GM18511 (cell line): ENCODE data around the gene TDRD9.
"Not testable (repeated sequence)": the region's sequence is repeated elsewhere in the genome, so short reads cannot be mapped to it uniquely, and the experiment has no call there.

Experiments
- ATAC-seq: cut with Tn5 transposase; IDR thresholded peaks from one replicate; pipeline ENCODE4 v1.9.1; 2021; ENCODE audit warnings: mild to moderate bottlenecking, moderate library complexity; ENCODE audit not compliant: unreplicated experiment

Gene TDRD9

DNA sequence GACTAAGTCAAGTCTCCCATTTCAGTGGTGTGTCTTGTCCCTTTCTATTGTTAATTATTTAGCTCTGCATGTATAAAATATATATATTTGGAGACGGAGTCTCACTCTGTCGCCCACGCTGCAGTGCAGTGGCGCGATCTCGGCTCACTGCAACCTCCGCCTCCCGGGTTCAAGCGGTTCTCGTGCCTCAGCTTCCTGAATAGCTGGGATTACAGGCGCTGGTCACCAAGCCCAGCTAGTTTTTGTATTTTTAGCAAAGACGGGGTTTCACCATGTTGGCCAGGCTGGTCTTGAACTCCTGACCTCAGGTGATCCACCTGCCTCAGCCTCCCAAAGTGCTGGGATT, 6.4 kb upstream of the TDRD9 start:
- not testable (repeated sequence) for ATAC-seq

DNA sequence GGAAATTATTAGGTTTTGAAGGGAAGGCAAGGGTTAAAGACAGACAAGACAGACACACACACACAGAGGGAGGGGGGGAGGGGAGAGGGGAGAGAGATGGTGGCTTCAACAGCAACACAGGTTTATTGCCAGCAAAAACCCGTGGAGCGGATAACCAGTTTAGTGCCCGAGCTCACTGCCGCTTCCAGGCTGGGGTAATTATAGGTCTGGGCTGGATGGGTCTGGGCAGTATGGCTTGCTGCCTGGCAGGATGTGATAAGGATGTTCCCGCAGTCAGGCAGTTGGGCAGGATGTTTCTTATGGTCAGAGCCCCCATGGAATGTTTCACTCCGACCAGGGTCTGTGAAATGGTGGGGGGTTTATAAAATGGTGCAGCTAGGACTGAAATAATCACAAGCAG, 4.4 kb upstream of the TDRD9 start:
- no peak for ATAC-seq

DNA sequence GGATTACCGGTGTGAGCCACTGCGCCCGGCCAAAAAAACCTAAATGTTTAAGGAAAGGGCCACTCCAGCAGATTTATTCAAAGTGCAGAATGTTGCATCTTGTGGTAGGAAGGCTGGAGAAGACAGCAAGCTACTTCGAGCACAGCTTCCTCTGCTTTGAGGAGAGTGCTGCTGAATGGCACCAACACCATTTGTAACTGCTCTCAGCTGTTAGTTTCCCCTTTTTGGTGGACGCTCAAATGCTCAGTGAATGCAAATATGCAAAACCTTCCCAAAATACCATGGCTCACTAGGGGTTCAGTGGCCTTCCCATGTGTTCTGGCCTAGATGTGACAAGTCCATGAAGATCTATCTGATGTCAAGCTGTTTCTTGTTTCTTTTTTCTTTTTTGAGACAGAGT, 2.9 kb upstream of the TDRD9 start:
- no peak for ATAC-seq

DNA sequence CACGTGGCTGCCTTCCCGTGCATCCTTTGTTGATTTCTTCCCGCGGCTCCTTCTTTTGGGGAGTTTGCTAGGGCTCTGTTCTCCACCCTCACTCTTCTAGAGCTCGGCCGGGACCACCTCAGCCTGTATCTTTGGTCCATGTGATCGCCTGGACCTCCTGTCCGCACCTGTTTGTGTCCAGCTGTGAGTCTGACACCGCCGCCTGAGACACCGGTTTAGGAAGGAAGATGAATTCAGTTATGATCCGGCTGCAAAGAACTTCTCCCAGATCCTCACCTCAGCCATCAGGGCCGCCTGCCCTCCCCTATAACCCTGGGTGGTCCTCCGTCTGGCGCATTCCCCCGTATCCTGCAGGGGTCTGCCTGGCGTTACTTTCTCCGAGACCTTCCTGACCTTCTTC, 690 bp upstream of the TDRD9 start:
- no peak for ATAC-seq

DNA sequence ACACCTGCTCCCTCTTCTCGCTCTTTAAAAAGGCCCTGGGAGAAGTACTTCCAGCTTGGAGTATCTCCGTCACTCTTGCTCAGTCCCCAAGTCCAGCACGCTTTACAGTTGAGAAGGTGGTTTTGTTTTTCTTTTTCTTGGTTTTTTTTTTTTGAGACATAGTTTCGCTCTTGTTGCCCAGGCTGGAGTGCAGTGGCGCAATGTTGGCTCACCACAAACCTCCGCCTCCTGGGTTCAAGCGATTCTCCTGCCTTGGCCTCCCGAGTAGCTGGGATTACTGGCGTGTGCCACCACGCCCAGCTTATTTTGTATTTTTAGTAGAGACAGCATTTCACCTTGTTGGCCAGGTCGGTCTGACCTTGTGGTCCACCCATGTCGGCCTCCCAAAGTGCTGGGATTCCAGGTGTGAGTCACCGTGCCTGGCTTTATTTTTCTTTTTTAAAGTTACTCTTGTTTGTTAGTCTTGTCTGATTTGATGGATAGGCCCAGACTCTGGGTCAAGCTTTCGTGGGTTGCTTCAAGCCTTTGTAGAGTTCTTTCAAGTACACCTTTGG, 1.9 kb downstream of the TDRD9 start:
- no peak for ATAC-seq

DNA sequence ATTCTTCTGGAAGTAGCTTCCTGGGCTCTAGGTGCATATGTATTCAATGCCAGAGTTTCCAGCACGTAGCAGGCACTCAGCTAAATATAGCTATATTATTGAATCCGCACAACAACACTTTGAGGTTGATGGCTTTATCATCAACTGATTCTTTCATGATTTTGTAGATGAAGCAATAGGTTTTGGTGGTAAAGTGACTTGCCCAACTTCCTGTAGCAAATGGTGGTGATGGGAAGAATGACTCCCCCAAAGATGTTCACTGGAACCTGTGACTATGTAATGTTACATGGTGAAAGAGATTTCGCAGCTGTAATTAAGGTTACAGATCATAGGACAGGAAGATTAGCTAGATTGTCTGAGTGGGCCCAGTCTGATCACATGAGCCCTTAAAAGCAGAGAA, 3.2 kb downstream of the TDRD9 start:
- ATAC-seq = no peak

DNA sequence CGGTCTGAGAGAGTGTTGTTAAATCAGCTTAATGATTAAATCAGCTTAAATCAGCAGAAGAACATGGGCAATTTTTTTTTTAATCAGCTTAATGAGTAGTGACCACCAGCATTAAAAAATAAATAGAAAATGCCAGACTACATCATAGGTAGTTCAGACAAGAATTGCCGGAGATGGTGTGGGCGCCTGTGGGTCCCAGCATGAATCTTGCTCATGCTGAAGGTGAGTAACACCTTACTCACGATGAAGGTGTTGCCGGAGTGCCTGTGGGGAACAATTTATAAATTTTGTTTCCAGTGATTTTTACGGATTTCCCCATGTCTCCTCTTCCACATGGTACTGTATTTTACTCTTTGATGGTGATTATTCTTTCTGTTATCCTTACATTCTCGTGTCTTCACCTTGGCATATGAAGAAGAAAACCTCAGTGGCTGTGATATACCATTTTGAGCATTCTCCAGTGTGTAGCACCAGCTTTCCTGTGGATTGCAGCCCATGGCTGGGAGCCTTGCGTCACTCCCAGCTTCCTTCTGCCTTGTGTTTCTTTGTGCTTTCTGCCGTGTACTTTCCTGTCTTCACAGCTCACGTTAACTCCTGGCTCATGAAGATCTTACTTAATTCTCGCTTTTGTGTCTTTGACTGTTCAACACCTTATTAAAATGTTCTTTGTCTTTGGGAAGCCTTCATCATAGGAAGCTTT, 4.7 kb downstream of the TDRD9 start:
- no peak for ATAC-seq

DNA sequence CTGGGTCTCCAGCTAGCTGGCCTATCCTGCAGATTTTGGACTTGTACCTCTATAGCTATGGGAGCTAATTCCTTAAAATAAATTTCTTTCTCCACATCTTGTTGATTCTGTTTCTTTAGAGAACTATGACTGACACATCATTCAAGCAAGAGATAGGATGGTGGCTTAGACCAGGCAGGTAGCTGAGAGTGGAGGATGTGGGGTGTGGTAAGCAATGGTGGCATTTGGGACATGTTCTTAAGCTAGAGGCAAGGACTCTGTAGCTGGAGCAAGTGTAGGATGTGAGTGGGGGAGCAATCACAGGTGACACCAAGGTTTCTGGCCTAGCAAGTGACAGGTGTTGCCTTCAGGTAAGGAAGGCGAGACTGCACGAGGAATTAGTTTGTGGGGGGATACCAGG, 6.8 kb downstream of the TDRD9 start:
- no peak for ATAC-seq

DNA sequence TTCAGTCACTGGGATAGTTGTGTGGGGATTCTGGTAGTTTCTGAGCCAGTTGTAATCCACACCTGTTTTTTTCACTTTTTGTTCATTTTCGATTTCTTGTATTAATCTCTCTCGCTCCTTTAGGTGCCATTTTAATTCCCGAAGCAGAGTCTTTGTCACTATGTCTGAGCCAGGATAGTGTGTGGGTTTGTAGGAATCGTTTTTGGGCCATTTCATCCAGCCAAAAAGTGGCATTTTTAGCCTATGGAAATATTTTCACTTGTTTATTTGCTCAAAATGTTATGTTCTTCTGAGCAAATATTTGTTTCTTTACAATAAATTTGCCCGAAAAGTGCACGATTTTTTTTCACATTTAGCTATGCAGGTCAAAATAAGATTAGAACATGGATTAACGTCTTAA, 13.2 kb downstream of the TDRD9 start:
- ATAC-seq = no peak

DNA sequence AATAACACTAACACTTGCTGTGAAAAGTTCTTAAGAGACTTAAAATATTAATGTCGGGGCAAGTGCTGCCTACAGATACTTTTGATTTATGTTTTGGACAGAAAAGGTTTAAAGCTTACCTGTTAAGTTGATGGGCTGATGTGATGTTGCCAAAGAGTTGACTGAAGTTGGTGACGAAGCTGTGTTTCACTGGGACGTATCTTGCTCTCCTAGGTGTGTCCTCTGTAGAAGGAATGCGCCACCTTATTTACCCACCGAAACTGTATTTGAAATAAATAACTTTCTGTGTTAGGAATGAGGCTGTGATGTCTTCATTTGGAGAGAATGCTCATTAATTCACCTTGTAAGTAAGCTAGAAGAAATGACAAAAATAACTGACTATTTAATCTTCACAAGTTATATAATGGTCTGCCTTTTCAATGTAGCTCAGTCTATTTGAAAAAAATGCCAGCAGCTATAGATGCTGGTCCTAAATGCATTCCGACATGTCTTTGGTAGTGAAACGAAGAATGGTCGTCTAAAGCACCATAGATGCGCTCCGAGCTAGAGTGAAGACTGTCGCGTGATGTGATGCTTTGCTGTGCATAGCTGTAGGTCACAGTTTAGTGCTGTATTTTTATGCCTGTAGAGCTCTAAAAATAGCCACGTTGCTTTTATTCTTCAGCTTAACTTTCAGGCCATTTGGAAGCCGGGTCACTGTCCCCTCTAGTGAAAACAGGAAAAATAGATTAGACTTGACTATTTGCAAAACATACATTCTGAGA, 13.9 kb downstream of the TDRD9 start, which contains the start of gene RD3L:
RD3L (minus strand) TSS at position 557 of the 764 bp plus-strand sequence. CDS start 834 bp downstream, outside the sequence.
- ATAC-seq = no peak

DNA sequence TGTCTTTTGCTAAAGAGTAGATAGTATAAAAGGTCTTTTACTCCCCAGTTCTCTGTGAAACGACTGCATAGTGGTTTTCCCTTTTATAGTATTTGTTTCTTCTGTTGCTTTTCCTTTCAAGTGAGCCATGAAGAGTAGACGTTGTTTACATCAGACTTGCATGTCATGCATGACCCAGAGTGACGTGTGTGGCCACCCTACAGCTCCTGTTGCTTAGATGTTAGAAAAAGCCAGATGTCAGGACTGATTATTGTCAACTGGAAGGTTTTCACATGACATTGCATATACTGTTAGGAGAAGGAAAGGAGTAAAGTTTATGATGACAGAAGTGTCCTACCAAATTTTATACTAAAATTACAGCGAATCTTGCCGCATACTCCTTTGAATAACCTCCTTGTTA, 15.4 kb downstream of the TDRD9 start:
- no peak for ATAC-seq

DNA sequence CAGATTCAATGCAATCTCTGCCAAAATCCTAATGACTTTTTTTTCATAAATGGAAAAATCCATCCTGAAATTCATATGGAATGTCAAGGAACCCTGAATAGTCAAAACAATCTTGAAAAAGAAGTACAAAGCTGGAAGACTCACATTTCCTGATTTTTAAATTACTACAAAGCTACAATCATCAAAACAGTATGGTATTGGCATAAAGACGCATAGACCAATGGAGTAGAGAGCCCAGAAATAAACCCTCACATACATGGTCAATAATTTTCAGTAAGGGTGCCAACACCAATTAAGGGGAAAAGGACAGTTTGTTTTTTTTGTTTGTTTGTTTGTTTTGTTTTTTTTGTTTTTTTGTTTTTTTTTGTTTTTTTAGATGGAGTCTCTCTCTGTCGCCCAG, 18.7 kb downstream of the TDRD9 start:
- no peak for ATAC-seq

DNA sequence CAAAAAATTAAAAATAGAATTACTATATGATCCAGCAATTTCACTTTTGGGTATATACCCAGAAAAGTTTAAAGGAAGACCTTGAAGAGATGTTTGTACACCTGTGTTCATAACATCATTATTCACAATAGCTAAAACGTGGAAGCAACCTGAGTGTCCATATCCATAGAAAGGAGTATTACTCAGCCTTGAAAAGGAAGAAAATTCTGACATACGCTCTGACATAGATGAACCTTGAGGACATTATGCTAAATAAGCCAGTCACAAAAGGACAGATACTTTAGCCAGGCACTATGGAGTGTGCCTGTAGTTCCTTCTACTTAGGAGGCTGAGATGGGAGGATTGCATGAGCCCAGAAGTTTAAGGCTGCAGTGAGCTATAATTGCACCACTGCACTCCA, 20.2 kb downstream of the TDRD9 start:
- no peak for ATAC-seq

DNA sequence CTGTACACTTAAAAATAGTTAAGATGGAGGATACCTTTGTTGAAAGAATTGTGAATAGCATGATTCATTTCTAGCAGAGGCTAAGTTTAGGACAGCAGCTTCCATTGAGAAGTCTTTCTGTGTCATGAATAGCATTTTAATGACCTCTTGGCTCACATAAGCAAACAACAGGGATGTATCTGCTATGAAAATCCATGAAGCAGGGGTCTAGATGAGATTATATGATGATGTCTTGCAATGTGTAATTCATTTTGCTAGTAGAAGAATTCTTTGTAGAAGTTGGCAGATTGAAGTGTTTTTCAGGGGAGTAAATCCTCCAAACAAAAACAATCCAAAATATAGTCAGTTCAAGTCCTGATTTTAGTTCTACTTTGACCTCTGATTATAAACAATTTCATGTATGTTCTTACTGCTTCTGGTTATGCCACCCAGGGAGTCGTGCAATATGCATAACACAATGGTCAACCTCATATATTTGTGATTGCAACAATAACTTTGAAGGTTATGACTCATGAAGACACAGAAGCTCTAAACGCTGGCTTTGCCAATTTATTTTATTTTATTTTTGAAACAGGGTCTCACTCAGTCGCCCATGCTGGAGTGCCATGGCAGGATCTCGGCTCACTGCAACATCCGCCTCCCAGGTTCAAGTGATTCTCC, 21.0 kb downstream of the TDRD9 start:
- no peak for ATAC-seq

DNA sequence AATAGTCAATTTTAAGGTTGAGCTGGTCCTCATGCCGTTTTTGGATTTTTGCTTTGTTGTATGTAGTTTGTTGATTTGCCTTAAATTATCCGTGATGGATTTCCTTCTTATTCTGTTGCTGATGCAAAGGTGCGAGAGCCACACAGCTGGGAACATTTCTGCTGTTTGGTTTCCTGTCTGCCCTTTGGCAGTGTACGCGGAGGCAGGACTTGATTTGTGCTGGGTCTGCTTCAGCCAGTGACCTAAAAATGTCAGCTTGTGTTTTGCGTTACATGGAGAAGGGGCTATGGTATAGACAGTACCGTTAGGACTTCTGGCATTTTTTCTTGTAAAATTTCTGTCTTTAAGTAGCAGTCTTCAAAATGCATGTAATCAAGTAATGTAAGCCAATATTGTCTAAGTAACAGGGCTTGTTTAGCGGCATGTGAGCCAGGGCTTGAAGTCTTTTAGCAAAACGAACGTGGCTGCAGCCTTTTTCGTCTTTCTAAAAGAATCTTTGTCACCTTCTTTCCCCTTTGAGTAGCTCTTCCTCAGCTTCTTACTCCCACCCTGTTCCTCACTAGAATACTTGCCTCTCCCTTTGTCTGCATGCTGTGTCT, 32.3 kb downstream of the TDRD9 start:
- ATAC-seq = no peak

DNA sequence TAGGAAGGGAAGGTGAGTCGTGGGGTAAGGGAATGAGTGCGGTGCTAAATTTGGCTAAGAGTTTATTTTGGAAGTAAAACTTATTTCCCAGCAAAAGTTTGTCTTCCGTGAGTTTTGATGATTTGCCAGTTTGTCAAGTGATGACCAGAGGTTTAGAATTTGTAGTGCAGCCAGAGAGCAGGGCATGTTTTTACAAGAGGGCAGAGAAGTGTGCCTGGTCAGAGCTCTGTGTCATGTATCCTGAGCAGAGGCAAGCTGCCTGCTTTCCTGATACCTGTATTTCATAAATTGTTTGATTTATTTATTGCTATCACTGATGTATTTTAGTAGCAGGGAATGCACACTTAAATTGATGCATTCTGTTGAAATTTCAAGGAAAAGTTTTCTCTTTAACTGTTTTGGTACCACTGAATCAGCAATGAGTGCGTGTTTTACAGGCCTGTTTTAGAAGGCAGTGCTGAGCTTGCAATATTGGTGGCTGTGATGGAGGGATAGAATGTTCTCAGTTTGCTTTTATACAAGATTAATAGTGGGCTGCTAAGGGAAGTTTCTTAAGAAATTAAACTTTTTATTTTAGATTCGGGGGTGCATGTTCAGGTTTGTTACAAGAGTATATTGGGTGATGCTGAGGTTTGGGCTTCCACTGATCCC, 33.8 kb downstream of the TDRD9 start:
- no peak for ATAC-seq

DNA sequence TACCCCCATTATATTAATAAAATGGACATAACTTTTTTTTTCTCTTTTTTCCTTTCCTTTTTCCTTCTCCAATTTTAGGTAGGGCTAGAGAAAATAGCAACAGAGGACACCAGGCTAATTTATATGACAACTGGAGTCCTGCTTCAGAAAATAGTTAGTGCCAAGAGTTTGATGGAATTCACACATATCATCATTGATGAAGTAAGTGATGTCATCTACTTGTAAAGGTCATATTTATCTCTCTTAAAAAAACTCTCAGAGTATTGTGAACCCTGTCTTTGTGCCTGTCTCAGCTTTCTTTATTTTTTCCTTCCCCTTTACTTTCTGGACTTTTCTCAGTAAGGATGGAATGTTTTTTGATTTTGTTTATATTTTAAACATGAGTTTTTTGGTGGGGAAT, 38.4 kb downstream of the TDRD9 start:
- no peak for ATAC-seq

DNA sequence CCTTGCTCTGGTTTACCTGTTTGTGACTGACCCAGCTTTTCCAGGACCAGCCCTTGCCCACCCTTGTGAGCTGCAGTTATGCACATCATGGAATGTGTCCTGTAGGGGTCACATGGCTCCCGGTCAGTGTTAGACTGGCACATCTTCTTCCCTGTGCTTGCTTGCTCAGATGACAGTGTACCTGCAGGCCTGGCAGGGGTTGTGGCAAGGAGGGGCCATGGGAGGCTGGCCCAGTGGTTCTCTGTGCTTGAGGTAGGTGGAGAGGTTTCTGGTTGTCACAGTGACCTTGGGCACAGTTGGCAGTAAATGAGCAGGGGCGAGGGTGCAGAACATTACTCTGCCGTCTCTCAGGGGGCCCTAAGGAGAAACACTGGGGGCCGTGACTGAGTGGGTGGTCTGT, 41.7 kb downstream of the TDRD9 start:
- ATAC-seq = no peak

DNA sequence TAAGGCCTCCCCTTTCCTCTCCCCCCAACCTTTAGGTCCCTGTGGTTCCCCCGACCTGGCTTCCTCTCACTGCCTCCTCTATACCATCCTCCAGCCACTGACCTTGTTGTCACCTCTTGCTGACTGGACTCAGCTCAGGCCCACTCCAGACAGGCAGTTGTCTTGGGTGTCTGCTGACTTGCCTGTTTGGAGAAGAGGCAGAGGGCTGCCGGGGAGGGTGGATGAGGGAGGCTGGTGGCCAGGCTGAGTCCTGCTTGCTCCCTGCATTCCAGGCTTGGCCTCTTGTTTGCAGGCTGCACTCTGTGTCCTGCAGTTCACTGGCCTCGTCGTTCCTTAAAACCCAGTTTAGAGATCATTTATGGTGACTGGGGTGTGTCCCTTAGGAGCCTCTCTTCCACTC, 45.1 kb downstream of the TDRD9 start:
- no peak for ATAC-seq

DNA sequence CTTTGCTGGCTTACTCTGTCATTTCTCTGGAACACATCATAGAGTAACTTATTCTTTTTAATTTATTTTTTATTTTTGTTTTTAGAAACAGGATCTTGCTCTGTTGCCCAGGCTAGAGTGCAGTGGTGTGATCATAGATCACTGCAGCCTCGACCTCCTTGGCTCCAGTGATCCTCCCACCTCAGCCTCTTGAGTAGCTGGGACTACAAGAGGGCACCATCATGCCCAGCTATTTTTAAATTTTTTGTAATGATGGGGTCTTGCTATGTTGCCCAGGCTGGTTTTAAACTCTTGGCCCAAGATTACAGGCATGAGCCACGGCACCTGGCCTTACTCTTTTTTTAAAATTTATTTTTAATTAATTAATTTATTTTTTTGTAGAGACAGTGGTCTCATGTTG, 46.3 kb downstream of the TDRD9 start:
- ATAC-seq = no peak
